ENCODE results near the gene SLC32A1. TPM values are rescaled to one million over a fixed set of nuclear protein-coding genes. Genes with fewer than 3 reads are reported as not detected.

The SLC32A1 gene
- total and polyA plus RNA-seq, 2 donors (not counting 1 experiment from before 2014, with no cell fraction given): not detected

DNA sequence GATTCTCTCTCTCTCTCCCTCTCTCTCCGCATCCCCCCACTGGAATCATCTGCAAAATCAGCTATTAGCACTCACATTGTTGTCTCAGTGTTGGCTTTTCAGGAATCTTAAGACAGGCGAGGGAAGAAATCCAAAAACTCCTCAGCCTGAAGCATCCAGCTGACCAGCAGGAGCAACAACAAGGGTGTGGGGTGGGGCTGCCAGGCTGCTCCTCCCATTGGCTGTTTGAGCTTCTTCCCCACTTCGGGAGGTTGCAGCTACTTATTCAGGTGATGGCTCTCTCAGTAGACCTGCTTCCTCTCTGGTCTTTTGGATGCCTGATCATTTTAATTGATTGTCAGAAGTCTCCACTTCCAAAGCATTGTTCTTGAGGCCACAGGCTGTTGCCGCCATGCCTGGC lies 24.1 kb upstream of the SLC32A1 start:
- H3K27me3 ChIP-seq (ENCODE audit: control insufficient read depth, insufficient read depth, low read length): peaks cover 2% of the 10 kb centered on the region
- no peak for TF ChIP-seq EZH2 (IDR thresholded peaks at IDR 0.05; ENCODE audit: low read length, missing control alignments)
- TF ChIP-seq, protein P1, sequence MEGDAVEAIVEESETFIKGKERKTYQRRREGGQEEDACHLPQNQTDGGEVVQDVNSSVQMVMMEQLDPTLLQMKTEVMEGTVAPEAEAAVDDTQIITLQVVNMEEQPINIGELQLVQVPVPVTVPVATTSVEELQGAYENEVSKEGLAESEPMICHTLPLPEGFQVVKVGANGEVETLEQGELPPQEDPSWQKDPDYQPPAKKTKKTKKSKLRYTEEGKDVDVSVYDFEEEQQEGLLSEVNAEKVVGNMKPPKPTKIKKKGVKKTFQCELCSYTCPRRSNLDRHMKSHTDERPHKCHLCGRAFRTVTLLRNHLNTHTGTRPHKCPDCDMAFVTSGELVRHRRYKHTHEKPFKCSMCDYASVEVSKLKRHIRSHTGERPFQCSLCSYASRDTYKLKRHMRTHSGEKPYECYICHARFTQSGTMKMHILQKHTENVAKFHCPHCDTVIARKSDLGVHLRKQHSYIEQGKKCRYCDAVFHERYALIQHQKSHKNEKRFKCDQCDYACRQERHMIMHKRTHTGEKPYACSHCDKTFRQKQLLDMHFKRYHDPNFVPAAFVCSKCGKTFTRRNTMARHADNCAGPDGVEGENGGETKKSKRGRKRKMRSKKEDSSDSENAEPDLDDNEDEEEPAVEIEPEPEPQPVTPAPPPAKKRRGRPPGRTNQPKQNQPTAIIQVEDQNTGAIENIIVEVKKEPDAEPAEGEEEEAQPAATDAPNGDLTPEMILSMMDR (conservative IDR thresholded peaks at IDR 0.05 in 1 of 2, IDR thresholded peaks at IDR 0.05 in 1 of 2; ENCODE audit: low read depth in 1 of 2, low read length in 2 of 2): no peak
- H3K79me2 ChIP-seq (ENCODE audit: control insufficient read depth, insufficient read depth, low read length): no peaks in the 10 kb centered on the region
- H3K27ac ChIP-seq (ENCODE audit: insufficient read depth, low read length): no peak overlapping the region
- no peak for DNase-seq (ENCODE audit: low read depth in 2 of 2)
- no peaks in the 10 kb centered on the region for H3K9me3 ChIP-seq (ENCODE audit: control insufficient read depth, insufficient read depth, low read depth, low read length)
- no peak overlapping the region for H3K4me2 ChIP-seq (ENCODE audit: extremely low read depth, insufficient read depth, low read length)
- no peak overlapping the region for H3K9ac ChIP-seq (ENCODE audit: insufficient read depth, low read length)
- H3K4me3 ChIP-seq (replicated peaks in 1 of 4; ENCODE audit: control extremely low read depth in 1 of 4, insufficient read depth in 1 of 4, low read depth in 3 of 4, low read length in 4 of 4): no peak overlapping the region
- H2AFZ ChIP-seq (ENCODE audit: low read length): no peak overlapping the region
- no peaks in the 10 kb centered on the region for H4K20me1 ChIP-seq (ENCODE audit: control insufficient read depth, extremely low read depth, insufficient read depth, low read length)
- H3K36me3 ChIP-seq (ENCODE audit: control insufficient read depth, insufficient read depth, low read length): no peaks in the 10 kb centered on the region
- H3K4me1 ChIP-seq (ENCODE audit: control insufficient read depth, extremely low read depth, insufficient read depth, low read length): no peaks in the 10 kb centered on the region

DNA sequence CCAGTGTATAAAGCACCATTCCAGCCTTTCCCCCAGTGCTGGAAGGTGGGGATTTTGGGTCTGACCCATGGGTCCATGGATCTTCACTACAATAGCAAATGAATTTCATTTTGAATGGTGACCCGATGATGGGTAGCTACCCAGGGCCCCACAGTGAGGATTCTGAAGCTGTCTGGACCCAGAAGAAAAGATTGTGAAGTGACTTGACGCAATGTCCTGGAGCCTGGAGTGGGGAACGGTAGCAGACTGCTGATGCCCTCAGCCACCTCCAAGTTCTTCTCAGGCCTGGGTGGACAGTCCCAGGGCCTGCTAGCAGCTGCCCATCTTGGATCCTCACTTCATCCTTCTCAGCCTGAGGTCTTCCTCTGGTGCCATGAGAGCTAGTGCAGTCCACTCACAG lies 23.4 kb upstream of the SLC32A1 start:
- Histone ChIP-seq H3K79me2 (ENCODE audit: control insufficient read depth, insufficient read depth, low read length) (no peaks in the 10 kb centered on the region), H2AFZ (ENCODE audit: low read length) (no peak overlapping the region), H3K9me3 (ENCODE audit: control insufficient read depth, insufficient read depth, low read depth, low read length) (no peaks in the 10 kb centered on the region), H3K4me2 (ENCODE audit: extremely low read depth, insufficient read depth, low read length) (no peak overlapping the region), H3K4me3 (replicated peaks in 1 of 4; ENCODE audit: control extremely low read depth in 1 of 4, insufficient read depth in 1 of 4, low read depth in 3 of 4, low read length in 4 of 4) (no peak overlapping the region), H3K9ac (ENCODE audit: insufficient read depth, low read length) (no peak overlapping the region), H3K36me3 (ENCODE audit: control insufficient read depth, insufficient read depth, low read length) (no peaks in the 10 kb centered on the region), H4K20me1 (ENCODE audit: control insufficient read depth, extremely low read depth, insufficient read depth, low read length) (no peaks in the 10 kb centered on the region), H3K4me1 (ENCODE audit: control insufficient read depth, extremely low read depth, insufficient read depth, low read length) (no peaks in the 10 kb centered on the region), H3K27ac (ENCODE audit: insufficient read depth, low read length) (no peak overlapping the region), H3K27me3 (ENCODE audit: control insufficient read depth, insufficient read depth, low read length) (peaks cover 4% of the 10 kb centered on the region)
- no peak for DNase-seq (ENCODE audit: low read depth in 2 of 2)
- TF ChIP-seq, protein P1 (conservative IDR thresholded peaks at IDR 0.05 in 1 of 2, IDR thresholded peaks at IDR 0.05 in 1 of 2; ENCODE audit: low read depth in 1 of 2, low read length in 2 of 2): no peak
- no peak for TF ChIP-seq EZH2 (IDR thresholded peaks at IDR 0.05; ENCODE audit: low read length, missing control alignments)

DNA sequence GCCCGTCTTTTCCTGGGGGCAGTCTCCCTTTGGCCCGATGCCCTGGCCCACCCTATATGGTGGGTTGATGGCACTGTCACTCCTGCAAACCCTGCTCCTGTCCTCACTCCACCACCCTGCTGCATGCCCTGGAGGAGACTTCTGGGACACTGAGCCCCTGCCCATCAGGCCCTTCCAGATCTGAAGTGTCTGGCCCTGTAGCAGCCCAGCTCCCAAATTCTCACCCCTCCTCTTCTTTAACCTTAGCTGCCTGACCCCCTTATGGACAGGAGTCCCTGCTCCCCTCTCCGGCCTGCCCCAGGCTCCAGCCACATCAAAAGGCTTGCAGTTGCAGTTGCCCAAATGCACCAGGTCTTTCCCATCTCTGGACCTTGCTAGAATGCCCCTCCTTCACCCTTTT lies 20.8 kb upstream of the SLC32A1 start:
- H3K4me3 ChIP-seq (replicated peaks in 1 of 4; ENCODE audit: control extremely low read depth in 1 of 4, insufficient read depth in 1 of 4, low read depth in 3 of 4, low read length in 4 of 4): no peak overlapping the region
- TF ChIP-seq, protein P1 (conservative IDR thresholded peaks at IDR 0.05 in 1 of 2, IDR thresholded peaks at IDR 0.05 in 1 of 2; ENCODE audit: low read depth in 1 of 2, low read length in 2 of 2): no peak
- TF ChIP-seq EZH2 (IDR thresholded peaks at IDR 0.05; ENCODE audit: low read length, missing control alignments): no peak
- H3K27me3 ChIP-seq (ENCODE audit: control insufficient read depth, insufficient read depth, low read length): peaks cover 8% of the 10 kb centered on the region
- H3K79me2 ChIP-seq (ENCODE audit: control insufficient read depth, insufficient read depth, low read length): no peaks in the 10 kb centered on the region
- no peaks in the 10 kb centered on the region for H3K9me3 ChIP-seq (ENCODE audit: control insufficient read depth, insufficient read depth, low read depth, low read length)
- H3K27ac ChIP-seq (ENCODE audit: insufficient read depth, low read length): no peak overlapping the region
- H3K4me1 ChIP-seq (ENCODE audit: control insufficient read depth, extremely low read depth, insufficient read depth, low read length): no peaks in the 10 kb centered on the region
- H3K9ac ChIP-seq (ENCODE audit: insufficient read depth, low read length): no peak overlapping the region
- H4K20me1 ChIP-seq (ENCODE audit: control insufficient read depth, extremely low read depth, insufficient read depth, low read length): no peaks in the 10 kb centered on the region
- DNase-seq (ENCODE audit: low read depth in 2 of 2): no peak
- H2AFZ ChIP-seq (ENCODE audit: low read length): no peak overlapping the region
- no peaks in the 10 kb centered on the region for H3K36me3 ChIP-seq (ENCODE audit: control insufficient read depth, insufficient read depth, low read length)
- H3K4me2 ChIP-seq (ENCODE audit: extremely low read depth, insufficient read depth, low read length): no peak overlapping the region

All from fibroblast of lung (primary cell).